Stimulated activated naive CD8-positive, alpha-beta T cell treated with anti-CD3 and anti-CD28 coated beads, Interleukin-15, amount 100 ng/mL, for 72 hours (primary cell): ENCODE measurements around the gene SLC7A7.
"Not testable (repeated sequence)": the region's sequence is repeated elsewhere in the genome, so short reads cannot be mapped to it uniquely, and the experiment has no call there.

Source experiments
- ATAC-seq: fragments of 150-1000 bp; cut with Tn5 transposase; 2 replicates; pipeline ENCODE4 v1.10.0; 2021; ENCODE audit warnings: mild to moderate bottlenecking, moderate library complexity
- DNase-seq, 2 donors: peaks; one replicate each; pipeline ENCODE4 v3.0.0; 2021 to 2022
- H3K27ac Mint-ChIP-seq, 2 donors: one replicate each; pipeline ENCODE4 v1.8.0; 2022; ENCODE audit warnings: mild to moderate bottlenecking in 2 of 2, mixed read lengths in 2 of 2, moderate library complexity in 2 of 2
- H3K27me3 Mint-ChIP-seq: one replicate; pipeline ENCODE4 v1.8.0; 2022; ENCODE audit warnings: mixed read lengths
- H3K4me1 Mint-ChIP-seq: one replicate; pipeline ENCODE4 v1.8.0; 2022; ENCODE audit warnings: mild to moderate bottlenecking, mixed read lengths
- H3K4me3 Mint-ChIP-seq, 2 donors: one replicate each; pipeline ENCODE4 v1.8.0; 2022; ENCODE audit warnings: mild to moderate bottlenecking in 2 of 2, mixed read lengths in 2 of 2, moderate library complexity in 1 of 2
- H3K9me3 Mint-ChIP-seq, 2 donors: one replicate each; pipeline ENCODE4 v1.8.0; 2022; ENCODE audit warnings: mixed read lengths in 2 of 2

SLC7A7 gene

DNA sequence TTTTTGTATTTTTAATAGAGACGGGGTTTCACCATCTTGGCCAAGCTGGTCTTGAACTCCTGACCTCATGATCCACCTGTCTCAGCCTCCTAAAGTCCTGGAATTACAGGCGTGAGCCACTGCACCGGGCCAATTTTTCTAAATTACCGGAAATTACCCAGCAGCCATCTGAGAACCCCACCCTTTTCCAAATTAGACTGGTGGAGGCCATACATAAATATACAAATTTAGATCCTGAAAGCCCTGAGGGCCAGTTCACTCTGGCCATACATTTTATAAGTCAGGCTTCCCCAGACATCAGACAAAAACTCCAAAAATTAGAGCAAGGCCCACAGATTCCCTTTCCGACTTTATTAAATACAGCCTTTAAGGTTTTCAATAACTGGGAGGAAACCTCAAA lies 83.2 kb downstream of the SLC7A7 start:
- H3K9me3 Mint-ChIP-seq, H3K4me1 Mint-ChIP-seq, H3K4me3 Mint-ChIP-seq, DNase-seq, ATAC-seq, H3K27ac Mint-ChIP-seq: not testable (repeated sequence)
- peaks cover 21% of the 10 kb centered on the region for H3K27me3 Mint-ChIP-seq

DNA sequence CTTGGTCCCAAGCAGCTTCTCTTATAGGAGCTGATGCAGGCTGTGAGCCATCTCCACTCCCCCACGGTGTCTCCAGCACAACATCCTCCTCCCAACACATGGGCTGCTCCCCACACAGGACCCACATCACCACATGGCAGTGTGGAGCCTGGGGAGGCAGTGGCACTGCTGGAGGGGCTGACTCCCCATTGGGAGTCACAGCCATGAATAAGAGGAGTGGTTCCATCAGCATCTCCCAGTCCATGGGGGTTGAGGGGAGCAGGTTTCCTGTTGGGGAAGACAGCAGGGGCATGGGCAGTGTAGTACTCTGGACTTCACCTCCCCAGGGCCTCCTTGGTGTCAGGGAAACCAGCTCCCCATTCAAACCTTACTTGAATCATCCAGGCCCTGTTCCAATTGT lies 89.2 kb downstream of the SLC7A7 start:
- H3K9me3 Mint-ChIP-seq: peaks cover 5% of the 10 kb centered on the region in 2 donors
- H3K27ac Mint-ChIP-seq: no peak overlapping the region
- H3K27me3 Mint-ChIP-seq: peaks cover 3% of the 10 kb centered on the region
- no peak for DNase-seq
- H3K4me1 Mint-ChIP-seq: no peaks in the 10 kb centered on the region
- ATAC-seq: no peak
- H3K4me3 Mint-ChIP-seq: no peak overlapping the region

DNA sequence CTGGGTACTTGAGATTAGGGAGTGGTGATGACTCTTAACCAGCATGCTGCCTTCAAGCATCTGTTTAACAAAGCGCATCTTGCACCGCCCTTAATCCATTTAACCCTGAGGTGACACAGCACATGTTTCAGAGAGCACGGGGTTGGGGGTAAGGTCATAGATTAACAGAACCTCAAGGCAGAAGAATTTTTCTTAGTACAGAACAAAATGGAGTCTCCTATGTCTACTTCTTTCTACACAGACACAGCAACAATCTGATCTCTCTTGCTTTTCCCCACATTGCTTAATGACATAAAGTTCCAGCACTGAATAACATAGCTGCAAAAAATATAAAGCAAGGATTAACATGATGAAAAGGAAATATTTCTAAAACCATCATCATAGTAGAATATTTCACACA lies 89.9 kb downstream of the SLC7A7 start:
- H3K9me3 Mint-ChIP-seq: not testable (repeated sequence)

DNA sequence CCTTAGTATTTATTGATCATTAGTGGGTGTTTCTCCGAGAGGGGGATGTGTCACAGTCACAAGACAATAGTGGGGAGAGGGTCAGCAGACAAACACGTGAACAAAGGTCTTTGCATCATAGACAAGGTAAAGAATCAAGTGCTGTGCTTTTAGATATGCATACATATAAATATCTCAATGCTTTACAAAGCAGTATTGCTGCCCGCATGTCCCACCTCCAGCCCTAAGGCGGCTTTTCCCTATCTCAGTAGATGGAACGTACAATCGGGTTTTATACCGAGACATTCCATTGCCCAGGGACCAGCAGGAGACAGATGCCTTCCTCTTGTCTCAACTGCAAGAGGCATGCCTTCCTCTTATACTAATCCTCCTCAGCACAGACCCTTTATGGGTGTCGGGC lies 90.4 kb downstream of the SLC7A7 start:
- DNase-seq, ATAC-seq, H3K4me1 Mint-ChIP-seq, H3K9me3 Mint-ChIP-seq, H3K27me3 Mint-ChIP-seq, H3K4me3 Mint-ChIP-seq: not testable (repeated sequence)
- peak overlapping the region in 1 of 2 donors; percentile 70 for H3K27ac Mint-ChIP-seq

More for the DNA sequence above, 89.9 kb downstream of the SLC7A7 start:
- not testable (repeated sequence) for H3K4me1 Mint-ChIP-seq, H3K4me3 Mint-ChIP-seq, ATAC-seq, DNase-seq, H3K27me3 Mint-ChIP-seq
- peak overlapping the region in 1 of 2 donors; percentile 70 for H3K27ac Mint-ChIP-seq

DNA sequence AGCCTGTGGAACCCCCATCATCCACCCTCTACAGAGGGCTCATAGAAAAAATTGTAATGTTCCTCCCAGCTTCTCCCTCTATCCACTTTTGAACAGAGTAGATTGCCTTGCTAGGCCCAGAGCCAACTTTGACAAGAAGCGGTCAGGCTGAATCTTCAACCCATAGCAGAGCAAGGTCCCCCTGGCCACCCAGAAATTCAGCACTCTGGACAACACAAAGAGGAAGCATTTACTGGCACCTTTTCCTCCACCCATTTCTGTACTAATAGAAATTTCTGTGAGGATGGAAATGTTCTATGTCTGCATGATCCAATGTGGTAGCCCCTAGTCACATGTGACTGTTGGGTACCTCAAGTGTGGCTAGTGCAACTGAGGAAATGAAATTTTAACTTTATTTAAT lies 91.4 kb downstream of the SLC7A7 start:
- no peaks in the 10 kb centered on the region for H3K27me3 Mint-ChIP-seq
- no peaks in the 10 kb centered on the region for H3K4me1 Mint-ChIP-seq
- DNase-seq: no peak

More for the DNA sequence above, 91.4 kb downstream of the SLC7A7 start:
- H3K9me3 Mint-ChIP-seq: peaks cover 5% of the 10 kb centered on the region in 2 donors
- H3K4me3 Mint-ChIP-seq: no peak overlapping the region
- H3K27ac Mint-ChIP-seq: no peak overlapping the region
- no peak for ATAC-seq
